ENCODE results near the gene TMEM144. TPM values are rescaled to one million over a fixed set of nuclear protein-coding genes. Genes with fewer than 3 reads are reported as not detected.

Gene TMEM144
- total RNA-seq, 2 donors from 2014 or later = 22.6 to 24.2 TPM

DNA sequence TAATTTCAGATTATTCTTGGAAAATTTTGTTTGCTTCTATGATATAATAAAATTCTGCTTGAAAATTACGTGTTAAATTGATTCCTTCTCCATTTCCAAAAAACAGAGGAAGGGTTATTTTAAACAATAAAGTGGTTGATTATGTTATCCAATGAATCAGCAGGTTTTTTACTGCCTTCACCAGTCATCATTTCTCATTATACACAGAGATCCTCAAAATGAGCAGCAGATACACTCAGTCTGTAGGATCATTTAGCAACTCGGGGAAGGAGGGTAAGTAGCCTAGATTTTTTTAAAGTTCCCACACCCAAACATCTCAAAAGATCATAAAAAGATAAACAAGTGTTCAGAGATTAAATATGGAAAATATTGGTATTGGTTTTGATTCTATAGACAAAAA, 6.8 kb upstream of the TMEM144 start:
- H3K4me1 ChIP-seq (ENCODE audit: control insufficient read depth in 1 of 2, low read depth in 2 of 2) = peaks cover 0 to 11% of the 10 kb centered on the region in 2 donors
- no peak for ATAC-seq (ENCODE audit: insufficient number of reproducible peaks, low FRiP score, low read depth)
- H3K9me3 ChIP-seq = no peaks in the 10 kb centered on the region
- H3K27ac ChIP-seq = no peak overlapping the region
- H3K27me3 ChIP-seq (replicated peaks; ENCODE audit: insufficient read depth) = no peaks in the 10 kb centered on the region
- no peak for DNase-seq (ENCODE audit: low spot score)
- TF ChIP-seq, protein P1, sequence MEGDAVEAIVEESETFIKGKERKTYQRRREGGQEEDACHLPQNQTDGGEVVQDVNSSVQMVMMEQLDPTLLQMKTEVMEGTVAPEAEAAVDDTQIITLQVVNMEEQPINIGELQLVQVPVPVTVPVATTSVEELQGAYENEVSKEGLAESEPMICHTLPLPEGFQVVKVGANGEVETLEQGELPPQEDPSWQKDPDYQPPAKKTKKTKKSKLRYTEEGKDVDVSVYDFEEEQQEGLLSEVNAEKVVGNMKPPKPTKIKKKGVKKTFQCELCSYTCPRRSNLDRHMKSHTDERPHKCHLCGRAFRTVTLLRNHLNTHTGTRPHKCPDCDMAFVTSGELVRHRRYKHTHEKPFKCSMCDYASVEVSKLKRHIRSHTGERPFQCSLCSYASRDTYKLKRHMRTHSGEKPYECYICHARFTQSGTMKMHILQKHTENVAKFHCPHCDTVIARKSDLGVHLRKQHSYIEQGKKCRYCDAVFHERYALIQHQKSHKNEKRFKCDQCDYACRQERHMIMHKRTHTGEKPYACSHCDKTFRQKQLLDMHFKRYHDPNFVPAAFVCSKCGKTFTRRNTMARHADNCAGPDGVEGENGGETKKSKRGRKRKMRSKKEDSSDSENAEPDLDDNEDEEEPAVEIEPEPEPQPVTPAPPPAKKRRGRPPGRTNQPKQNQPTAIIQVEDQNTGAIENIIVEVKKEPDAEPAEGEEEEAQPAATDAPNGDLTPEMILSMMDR (IDR thresholded peaks at IDR 0.05) = no peak
- H3K4me3 ChIP-seq = no peak overlapping the region
- H3K36me3 ChIP-seq = peaks cover 3% of the 10 kb centered on the region

DNA sequence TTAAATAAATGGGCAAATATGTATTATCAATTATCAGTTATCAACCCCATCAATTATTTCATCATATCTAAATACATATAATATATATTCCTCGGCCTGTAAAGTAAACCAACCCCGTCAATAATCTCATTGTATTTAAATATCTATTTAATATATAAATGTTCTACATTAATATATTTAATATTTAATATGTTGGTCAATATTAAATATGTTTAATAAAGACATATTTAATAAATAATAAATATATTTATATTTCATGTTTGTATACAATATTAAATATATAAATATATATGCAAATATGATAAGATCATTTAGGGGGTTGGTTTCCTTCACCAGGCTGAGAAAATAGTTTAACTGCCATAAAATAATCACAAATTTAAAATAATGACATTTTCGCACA, 6.4 kb upstream of the TMEM144 start:
- no peaks in the 10 kb centered on the region for H3K9me3 ChIP-seq
- no peak overlapping the region for H3K27ac ChIP-seq
- ATAC-seq (ENCODE audit: insufficient number of reproducible peaks, low FRiP score, low read depth) (no peak), DNase-seq (ENCODE audit: low spot score) (no peak)
- H3K36me3 ChIP-seq = peaks cover 3% of the 10 kb centered on the region
- H3K4me1 ChIP-seq (ENCODE audit: control insufficient read depth in 1 of 2, low read depth in 2 of 2) = peaks cover 0 to 15% of the 10 kb centered on the region in 2 donors
- H3K4me3 ChIP-seq = no peak overlapping the region
- TF ChIP-seq, protein P1 (IDR thresholded peaks at IDR 0.05) = no peak
- H3K27me3 ChIP-seq (replicated peaks; ENCODE audit: insufficient read depth) = no peaks in the 10 kb centered on the region

GRCh38 chr4:158208963-158209640, 1.2 kb upstream of the TMEM144 start:
- Histone ChIP-seq H3K27ac (peak overlapping the region; percentile 90 to 98), H3K9me3 (no peaks in the 10 kb centered on the region), H3K4me3 (no peak overlapping the region), H3K27me3 (replicated peaks; ENCODE audit: insufficient read depth) (no peaks in the 10 kb centered on the region), H3K36me3 (no peaks in the 10 kb centered on the region), H3K4me1 (ENCODE audit: control insufficient read depth in 1 of 2, low read depth in 2 of 2) (peaks cover 6 to 34% of the 10 kb centered on the region in 2 donors)
- TF ChIP-seq, protein P1 (IDR thresholded peaks at IDR 0.05) = no peak
- no peak for ATAC-seq (ENCODE audit: insufficient number of reproducible peaks, low FRiP score, low read depth)
- DNase-seq (ENCODE audit: low spot score) = no peak

- ATAC-seq (ENCODE audit: insufficient number of reproducible peaks, low FRiP score, low read depth) = no peak
- Histone ChIP-seq H3K9me3 (no peaks in the 10 kb centered on the region), H3K4me3 (peak overlapping the region; percentile 69), H3K36me3 (no peaks in the 10 kb centered on the region), H3K27me3 (replicated peaks; ENCODE audit: insufficient read depth) (no peaks in the 10 kb centered on the region), H3K4me1 (ENCODE audit: control insufficient read depth in 1 of 2, low read depth in 2 of 2) (peaks cover 6 to 34% of the 10 kb centered on the region in 2 donors), H3K27ac (peak overlapping the region; percentile 90 to 98)
- TF ChIP-seq, protein P1 (IDR thresholded peaks at IDR 0.05) = no peak
- DNase-seq (ENCODE audit: low spot score) = no peak
Observed at GRCh38 chr4:158211222-158211621, 936 bp downstream of the TMEM144 start.

- Histone ChIP-seq H3K4me3 (no peak overlapping the region), H3K4me1 (ENCODE audit: control insufficient read depth in 1 of 2, low read depth in 2 of 2) (peaks cover 11 to 45% of the 10 kb centered on the region in 2 donors), H3K27ac (peak overlapping the region in 1 of 2 donors; percentile 26), H3K36me3 (no peaks in the 10 kb centered on the region), H3K27me3 (replicated peaks; ENCODE audit: insufficient read depth) (no peaks in the 10 kb centered on the region), H3K9me3 (no peaks in the 10 kb centered on the region)
- DNase-seq (ENCODE audit: low spot score) = no peak
- no peak for ATAC-seq (ENCODE audit: insufficient number of reproducible peaks, low FRiP score, low read depth)
- TF ChIP-seq, protein P1 (IDR thresholded peaks at IDR 0.05) = no peak
Observed at GRCh38 chr4:158213466-158213865, 3.2 kb downstream of the TMEM144 start.
